Activated CD8-positive, alpha-beta memory T cell treated with anti-CD3 and anti-CD28 coated beads, Interleukin-2, amount 50 U/mL, for 1 hour (primary cell): ENCODE data around the gene DNAH8.
"Not testable (repeated sequence)": the region's sequence is repeated elsewhere in the genome, so short reads cannot be mapped to it uniquely, and the experiment has no call there.

ENCODE experiments used
- DNase-seq: peaks from one replicate; pipeline ENCODE4 v3.0.0-alpha.2; 2020; ENCODE audit errors: extremely low read depth

The DNAH8 gene

DNA sequence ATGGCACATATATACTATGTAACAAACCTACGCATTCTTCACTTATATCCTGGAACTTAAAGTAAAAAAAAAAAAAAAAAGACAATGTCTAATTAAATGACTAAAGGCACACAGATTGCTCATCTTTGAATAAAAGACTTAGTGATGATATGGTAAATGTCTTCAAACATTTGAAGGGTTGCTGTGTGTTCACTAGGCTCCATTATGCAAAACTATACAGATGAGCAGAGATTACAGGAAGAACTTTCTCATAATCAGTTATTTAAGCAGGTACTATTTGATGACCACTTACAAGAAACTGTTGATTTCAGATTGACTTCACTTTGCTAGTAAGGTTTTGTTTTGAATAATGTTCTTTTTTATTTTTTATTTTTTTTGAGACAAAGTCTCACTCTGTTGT is 34.4 kb downstream of the DNAH8 start:
- no peak for DNase-seq

DNA sequence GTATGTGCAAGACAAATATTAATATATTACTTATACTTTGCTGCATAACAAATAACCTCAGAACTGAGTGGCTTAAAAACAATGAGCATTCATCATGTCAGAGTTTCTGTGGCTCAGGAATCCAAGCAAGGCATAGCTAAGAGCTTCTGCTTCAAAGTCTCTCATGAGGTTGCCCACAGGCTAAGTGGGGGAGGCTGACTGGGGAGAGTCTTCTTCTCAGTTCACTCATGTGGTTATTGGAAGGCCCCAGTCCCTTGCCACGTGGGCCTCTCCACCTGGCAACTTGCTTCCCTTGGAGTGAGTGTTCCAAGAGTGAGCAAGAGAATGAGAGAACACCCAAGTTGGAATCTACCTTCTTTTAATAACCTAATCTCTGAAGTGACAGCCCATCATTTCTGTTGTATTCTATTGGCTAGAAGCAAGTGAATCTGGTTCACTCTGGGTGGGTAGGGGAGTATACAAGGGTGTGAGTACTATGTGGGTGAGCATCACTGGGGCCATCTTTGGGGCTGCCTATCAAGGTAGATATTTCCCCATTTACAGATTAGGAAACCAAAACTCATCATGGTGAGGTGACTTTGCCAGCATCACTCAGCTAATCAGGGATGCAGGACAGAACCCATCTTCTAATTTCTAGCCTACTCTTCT is 36.0 kb downstream of the DNAH8 start:
- no peak for DNase-seq

DNA sequence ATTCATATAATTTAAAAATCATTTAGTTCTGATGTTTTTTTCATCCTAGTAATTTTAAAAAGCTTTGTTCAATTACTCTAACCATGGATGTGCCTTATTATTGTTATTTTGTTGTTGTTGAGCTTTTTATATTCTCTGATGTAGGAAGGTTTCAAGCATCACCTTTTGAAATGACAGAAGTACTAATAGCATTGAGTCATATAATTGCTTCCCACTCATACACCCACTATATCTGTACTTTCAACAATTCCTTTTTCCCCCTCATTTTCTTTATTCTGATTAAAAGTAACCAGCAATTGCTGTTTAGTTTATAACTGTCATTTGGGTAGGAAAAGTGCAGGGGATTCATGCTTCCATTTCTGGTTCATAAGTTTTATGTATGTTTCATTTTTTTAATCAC is 38.6 kb downstream of the DNAH8 start:
- DNase-seq = no peak

DNA sequence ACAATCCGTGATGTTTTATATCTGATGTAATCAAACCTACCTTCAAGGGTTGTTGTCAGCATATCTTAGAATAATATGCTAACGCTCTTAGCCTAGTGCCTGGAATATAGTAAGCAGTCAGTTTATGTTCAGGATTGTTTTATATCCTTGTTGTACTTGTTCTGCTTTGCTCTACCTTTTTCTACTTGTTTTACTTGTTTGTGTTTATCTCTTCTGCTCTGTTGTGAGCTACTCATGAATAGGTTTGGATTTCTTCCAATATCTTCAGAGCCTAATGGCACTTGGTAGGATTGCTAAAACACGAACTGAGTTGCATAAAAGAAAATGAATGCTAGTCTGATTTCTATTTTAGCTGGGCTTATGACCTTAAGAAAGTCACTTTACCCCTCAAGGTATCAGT is 40.1 kb downstream of the DNAH8 start:
- DNase-seq = no peak

DNA sequence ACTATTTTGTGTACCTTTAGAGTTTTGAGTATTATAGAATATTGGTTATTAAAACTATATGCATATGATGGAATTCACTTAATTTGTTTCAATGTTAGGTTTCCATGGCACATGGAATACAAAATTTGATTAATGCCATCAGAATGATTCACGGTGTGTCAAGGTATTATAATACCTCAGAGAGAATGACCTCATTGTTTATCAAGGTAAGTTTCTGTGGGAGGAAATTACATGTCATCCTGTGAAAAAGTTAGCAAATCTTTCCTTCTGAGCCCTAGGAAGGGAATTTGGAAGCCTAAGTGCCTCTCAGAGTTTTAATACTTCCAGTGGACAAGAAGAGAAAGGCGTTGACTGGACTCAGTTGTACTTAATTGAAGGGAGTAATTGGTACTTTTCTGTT is 40.8 kb downstream of the DNAH8 start:
- no peak for DNase-seq

DNA sequence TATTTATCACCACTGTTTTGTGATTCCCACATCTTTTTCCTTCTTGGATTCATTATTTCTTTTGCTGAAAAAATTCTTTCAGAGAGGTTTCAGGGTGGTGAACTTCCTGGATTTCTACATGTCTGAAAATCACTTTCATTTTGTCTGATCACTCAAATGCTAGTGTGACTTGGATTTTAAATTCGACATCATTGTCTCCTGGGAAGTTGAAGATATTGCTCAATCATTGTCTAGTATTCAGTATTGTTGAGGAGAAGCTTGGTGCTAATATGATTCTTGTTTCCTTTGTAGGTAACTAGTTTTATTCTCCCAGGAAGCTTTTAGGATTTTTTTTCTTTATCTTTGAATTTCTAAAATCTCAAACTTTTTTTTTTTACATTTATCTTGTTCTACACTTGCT is 45.0 kb downstream of the DNAH8 start:
- DNase-seq = no peak

DNA sequence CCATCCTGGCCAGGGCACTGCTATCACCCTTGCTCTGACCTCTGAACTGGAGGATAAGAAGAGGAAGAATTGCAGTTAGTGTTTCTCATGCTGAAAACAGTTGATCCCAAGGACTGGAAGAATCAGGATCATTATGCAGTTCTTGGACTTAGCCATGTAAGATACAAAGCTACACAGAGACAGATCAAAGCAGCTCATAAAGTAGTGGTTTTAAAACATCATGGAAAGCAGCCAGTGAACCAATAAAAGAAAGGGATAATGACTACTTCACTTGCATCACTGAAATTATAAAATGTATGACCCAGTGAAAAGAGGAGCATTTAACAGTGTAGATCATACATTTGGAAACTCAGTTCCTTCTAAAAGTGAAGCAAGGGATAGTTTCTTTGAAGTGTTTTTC is 47.7 kb downstream of the DNAH8 start:
- DNase-seq = no peak

DNA sequence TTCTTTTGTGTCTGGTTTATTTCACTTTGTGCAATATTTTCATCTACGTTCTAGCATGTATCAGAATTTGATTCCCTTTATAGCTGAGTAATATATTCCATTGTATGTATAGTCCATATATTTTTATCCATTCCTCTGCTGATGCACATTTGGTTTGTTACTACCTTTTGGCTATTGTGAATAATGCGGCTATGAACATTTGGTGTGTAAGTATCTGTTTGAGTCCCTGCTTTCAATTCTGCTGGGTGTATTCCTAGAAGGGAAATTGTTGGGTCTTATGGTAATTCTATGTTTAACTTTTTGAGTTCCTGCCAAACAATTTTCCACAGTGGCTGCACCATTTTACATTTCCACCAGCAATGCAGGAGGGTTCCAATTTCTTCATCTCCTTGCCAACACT is 52.4 kb downstream of the DNAH8 start:
- DNase-seq = no peak

DNA sequence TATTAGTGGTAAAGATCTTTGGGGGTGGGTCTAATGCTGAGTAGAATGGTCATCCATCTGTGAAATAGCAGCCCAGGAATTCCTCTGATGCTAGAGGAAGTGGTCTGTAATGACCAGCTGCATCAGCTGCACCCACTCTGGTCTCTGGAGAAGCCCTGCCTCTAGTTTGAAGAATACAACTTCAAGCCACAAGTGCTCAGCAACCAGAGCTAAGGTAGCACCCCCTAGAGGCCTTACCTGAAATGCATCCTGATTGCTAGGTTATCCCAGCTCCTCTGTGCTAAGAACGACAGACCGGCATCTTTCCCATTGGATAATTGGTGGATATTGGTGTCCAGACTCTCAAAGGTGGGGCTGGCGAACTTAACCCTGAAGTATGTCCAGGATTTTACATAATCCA is 58.2 kb downstream of the DNAH8 start:
- DNase-seq = no peak

DNA sequence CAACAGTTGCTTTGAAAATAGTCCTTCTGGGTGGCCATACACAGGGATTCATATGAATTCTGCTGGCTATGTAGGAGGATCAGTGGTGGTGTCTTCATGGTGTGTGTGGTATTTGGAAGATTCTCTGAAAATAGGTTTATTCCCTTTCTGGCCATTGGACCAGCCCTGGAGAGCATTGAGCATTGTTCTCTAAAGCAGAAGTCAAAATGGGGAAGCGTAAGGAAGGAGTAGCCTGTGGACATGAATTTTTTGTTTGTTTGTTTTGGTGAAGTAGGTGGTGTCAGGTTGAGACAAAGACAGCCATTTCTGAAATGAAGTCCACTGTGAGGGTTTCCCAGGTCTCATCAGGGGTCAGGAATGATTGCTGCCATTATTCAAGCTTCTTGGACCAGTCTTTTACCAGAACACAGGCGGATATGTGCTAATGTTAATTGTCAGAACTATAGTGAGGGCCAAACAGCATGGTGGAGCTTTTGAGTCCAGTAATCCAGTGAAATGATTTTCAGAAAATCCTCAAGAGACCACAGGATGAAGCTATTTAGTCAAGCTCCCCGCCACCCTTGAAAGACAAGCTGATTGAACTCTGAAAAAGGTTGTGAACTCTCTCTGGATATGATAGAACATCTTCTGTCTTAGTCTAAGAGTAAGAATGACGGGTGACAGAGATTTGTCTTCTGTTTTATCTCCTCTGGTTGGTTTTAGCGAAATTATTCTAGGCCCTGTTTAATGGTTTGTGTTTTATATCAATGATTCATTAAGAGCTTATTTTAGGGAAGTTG is 60.0 kb downstream of the DNAH8 start:
- no peak for DNase-seq

DNA sequence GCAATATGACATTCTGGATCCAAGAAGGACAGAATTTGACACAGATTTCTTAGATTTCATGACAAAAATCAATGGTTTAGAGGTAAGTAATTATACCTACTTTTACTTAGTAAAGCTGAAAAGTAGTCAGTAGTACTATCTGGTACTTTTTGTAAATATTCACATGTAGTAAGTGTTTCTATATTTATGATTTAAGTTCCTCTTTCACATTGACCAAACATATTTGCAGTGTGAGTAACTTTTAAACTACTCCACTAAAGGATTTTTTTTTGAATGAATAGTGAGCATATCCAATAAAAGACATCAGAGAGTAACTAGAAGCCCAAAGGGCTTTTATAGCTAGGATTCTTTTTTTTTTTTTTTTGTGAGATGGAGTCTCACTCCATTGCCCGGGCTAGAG is 60.8 kb downstream of the DNAH8 start:
- no peak for DNase-seq

DNA sequence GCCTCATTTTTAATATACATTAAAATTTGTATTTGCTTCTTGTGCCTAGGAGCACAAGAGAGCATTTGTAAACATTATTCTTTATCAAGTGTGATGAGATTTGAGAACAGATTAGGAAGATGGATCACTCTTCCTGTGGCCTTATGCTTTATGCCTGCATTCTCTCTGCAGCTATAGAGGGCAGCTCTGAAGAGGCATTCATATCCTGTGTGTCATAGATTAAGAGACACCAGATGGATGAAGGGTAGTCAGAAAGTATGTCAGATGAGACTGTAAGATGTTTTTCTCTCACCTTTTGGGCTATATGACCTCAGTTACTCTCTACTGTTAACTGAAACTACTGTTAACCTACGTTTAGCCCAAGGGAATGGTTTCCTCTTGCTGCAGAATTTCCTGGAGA is 61.4 kb downstream of the DNAH8 start:
- no peak for DNase-seq

DNA sequence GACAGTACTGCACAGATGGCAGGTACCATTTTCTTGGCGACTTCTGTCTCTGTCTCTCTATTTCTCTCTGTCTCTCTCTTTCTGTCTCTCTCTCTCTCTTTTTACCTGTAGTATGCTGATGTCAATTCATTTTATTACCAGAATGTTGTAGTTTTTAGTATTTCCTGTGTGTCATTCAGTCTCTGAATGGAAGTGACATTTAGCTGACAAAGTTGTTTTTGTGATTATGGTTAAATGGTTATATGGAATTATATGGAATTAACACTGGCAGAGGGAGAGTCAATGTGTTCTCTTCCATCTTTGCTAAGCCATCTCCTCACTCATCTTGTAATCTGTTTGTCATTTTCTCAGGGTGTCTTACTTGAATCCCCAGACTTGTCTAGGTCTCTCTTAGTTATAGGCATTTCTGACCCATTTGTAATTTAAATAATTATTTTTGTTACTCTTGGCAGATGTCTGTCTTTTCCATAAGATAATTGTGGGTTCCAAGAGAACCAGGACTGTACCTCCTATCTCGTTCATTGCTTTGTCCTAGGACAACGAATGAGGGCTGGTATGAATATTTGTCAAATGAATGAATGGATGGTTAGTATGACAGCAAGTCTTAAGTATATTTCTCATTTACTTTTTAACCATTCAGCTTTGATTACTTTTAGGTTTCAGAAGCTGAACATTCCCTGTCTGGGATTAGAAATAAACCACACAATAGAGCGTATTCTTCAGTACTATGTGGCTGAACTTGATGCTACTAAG is 64.4 kb downstream of the DNAH8 start:
- no peak for DNase-seq

DNA sequence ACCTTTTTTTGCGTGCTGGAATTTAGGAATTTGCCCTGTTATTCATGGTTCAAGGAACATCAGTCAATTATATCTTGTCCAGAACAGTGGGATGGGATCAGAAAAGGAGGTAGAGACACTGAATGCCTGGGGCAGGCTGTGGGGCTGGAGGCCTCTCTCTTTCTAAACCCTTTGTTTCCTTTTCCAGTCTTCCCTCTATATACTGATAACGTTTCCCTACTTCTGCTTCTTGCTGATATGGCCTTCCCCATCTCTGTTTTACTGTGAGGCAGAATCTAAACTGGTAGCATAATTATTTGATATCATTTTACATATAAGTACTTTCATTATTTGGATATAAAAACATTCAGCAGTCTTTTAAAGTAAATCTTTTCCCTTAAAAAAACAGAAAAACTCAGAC is 67.5 kb downstream of the DNAH8 start:
- no peak for DNase-seq

DNA sequence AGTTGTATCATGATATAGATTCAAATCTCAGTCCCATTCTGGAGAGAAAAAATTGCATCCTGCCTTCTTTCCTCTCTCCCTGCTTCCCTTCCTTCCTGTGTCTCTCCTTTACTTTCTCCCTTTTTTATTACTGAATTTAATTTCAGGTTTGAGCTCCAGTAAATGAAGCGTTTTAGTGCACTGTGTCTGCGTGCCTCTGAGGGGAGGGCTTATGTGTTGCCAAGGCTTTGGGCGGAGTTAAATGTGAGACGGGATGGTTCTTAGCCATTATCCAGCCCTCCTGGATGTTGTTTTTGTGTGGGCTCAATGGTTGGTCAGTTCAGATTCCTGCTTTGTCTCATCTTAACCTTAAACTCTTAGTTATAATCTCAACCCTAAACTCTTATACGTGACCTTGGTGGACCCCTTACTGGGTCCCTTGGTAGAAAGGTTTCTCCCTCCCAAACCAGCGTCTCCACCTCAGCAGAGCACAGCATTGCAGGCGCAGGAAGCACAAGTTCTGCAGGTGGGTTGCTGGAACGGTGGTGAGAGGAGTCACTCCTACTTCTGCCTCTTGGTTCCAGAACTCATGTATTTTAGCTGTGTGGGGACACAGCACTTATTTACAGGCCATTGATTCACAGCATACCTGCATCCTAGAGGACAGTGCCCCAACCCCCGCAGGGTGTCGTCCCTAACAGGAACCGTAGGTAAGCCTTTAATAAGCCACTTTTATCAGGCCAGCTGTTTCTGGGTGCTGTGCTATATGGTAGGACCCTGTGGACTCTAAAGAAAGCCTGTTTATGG is 68.5 kb downstream of the DNAH8 start:
- no peak for DNase-seq

DNA sequence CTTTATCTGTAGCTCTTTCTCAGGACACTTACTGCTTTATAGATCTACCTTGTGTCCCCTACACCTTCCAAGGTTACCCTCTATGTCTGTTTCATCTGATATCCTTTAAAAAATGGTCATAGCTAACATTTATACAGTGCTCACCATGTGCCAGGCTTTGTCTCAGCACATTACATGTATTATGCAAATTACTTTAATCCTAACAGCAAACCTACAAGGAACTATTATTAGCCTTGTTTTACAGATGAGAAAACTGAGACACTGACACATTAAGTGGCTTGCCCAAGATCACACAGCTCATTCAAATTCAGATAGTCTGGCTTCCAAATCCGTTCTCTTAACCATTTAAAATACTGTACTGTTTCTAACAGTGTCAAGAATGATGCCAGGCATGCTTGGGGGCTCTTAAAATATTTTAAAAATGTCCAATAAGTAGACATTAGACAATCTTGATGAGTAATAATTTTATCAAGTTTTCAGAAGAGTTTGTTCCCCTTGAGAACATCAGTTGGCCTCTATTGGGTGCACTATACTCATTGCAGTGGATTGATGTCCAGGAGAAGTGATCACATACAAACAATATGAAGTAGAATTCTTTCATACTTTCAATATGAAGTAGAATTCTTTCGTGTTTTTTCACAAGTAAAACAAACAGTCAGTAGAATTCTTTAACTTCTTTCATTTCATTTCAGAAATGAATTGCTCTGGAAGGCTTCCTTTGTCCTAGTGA is 69.6 kb downstream of the DNAH8 start:
- no peak for DNase-seq

DNA sequence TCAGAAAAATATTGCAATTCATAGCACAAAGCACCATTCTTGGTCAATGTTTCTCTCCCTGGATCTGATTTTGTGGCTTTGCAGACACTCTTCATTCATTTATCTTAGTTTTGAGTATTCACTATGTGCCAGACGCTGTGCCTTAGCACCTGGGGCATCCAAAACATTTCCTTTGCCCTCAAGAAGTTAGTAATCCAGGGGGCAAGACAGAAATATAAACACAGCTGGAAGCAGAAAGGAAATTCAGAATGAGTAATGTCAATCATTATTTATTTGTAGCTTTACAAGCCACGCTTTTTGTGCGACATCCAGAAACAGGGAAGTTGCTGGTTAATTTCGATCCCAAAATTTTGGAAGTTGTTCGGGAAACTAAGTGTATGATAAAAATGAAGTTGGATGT is 71.4 kb downstream of the DNAH8 start:
- DNase-seq = no peak

DNA sequence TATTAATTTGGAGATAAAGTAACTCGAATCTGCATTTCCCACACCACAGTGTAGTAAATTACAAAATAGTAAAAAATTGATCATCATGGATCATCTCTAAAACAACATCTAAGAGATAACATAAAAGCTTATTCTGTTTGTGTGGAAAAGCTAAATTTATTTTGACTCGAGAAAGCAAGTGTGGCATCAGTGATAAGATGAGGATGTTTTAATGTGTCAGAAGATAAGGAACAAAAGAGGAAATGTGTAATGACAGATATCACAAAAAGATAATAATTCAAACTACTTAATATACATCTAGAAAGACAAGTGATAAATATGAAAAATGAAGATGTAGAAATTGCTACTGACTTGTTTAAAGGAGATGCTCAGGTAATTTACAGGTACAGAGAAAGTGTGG is 74.1 kb downstream of the DNAH8 start:
- DNase-seq = no peak

DNA sequence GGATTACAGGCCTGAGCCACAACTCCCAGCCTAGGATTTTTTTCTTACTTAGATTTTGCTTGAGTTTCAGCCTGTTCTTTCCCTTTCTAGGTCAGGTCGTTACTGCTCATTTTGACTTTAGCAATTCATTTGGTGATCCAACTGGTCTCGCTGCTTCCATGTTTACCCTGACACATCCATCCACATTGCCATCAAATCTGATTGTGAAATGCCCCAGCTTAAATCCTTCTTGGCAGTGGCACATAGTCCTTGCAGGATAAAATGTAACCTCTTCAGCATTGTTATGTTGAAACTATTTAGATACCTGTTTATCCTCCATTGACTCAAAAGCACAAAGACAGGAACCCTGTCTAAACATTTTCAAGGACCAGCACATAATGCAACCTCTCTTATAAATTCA is 77.2 kb downstream of the DNAH8 start:
- no peak for DNase-seq

DNA sequence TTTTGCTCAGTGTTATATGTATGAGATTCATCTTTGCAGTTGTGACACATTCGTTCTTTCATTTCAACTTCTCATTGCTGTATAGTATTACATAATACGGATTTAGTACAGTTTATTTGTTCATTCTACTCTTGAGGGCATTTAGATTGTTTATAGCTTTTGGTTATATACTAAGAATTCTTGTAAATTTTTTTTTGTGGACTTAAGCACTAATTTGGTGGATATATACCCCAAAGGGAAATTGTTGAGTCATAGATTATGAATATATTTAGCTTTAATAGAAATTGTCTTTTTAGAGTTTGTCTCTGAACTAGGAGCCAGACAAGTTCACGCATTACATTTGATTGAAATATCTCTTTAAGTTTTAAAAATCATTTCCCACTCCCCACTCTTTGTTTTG is 79.6 kb downstream of the DNAH8 start:
- no peak for DNase-seq

DNA sequence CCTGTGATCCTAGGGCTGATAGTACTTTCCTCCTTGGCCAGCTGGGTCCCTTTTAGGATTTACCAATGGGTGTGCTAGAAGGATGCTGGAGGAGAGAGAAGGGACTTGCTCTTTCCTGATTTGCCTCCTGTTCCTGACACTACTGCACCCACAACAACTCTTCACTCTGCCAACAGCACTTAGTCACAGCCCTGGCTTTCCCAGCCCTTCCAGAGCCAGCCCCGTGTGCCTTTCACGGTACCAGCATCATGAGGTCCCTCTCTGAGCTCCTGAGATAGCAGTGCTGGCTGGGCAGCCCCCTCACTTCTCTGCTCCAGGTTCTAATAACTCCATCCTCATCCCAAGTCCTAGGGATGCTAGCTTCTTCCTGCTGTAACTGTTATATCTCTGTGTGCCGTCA is 80.9 kb downstream of the DNAH8 start:
- DNase-seq = no peak

DNA sequence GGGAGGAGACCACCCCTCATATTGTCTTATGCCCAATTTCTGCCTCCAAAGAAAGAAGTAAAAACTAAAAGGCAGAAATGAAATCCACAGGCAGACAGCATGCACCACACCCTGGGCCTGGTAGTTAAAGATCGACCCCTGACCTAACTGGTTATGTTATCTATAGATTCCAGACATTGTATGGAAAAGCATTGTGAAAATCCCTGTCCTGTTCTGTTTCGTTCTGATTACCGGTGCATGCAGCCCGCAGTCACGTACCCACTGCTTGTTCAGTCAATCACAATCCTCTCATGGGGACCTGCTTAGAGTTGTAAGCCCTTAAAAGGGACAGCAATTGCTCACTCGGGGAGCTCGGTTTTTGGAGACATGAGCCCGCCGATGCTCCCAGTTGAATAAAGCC is 81.3 kb downstream of the DNAH8 start:
- DNase-seq = not testable (repeated sequence)
